ENCODE measurements around the gene PODNL1.

PODNL1 gene

GRCh38 chr19:13960863-13961784 lies 22.9 kb upstream of the PODNL1 start:
- no peak for DNase-seq
- in situ Hi-C loops (cut with HindIII; ENCODE audit: low pct_ligation_motif_present, low pct_unique_long_range_greater_than_20kb, low sequenced_read_pairs), result no loop called here

- in situ Hi-C loops (cut with HindIII; ENCODE audit: low pct_ligation_motif_present, low pct_unique_long_range_greater_than_20kb, low sequenced_read_pairs), result no loop called here
- peak; percentile 5 for DNase-seq
Observed at GRCh38 chr19:13959962-13960862, 22.0 kb upstream of the PODNL1 start.

- DNase-seq, result no peak
- in situ Hi-C loops (cut with HindIII; ENCODE audit: low pct_ligation_motif_present, low pct_unique_long_range_greater_than_20kb, low sequenced_read_pairs), result no loop called here
Observed at GRCh38 chr19:13959141-13959961, 21.1 kb upstream of the PODNL1 start.

GRCh38 chr19:13958043-13958442 lies 19.8 kb upstream of the PODNL1 start:
- no peak for DNase-seq
- in situ Hi-C loops (cut with HindIII; ENCODE audit: low pct_ligation_motif_present, low pct_unique_long_range_greater_than_20kb, low sequenced_read_pairs), result no loop called here

- no peak for DNase-seq
Observed at GRCh38 chr19:13957051-13957450, 18.8 kb upstream of the PODNL1 start.

GRCh38 chr19:13956365-13956744 lies 18.1 kb upstream of the PODNL1 start:
- in situ Hi-C loops (cut with HindIII; ENCODE audit: low pct_ligation_motif_present, low pct_unique_long_range_greater_than_20kb, low sequenced_read_pairs), result no loop called here
- DNase-seq, result no peak

More at GRCh38 chr19:13957051-13957450, 18.8 kb upstream of the PODNL1 start:
- in situ Hi-C loops (cut with HindIII; ENCODE audit: low pct_ligation_motif_present, low pct_unique_long_range_greater_than_20kb, low sequenced_read_pairs), result no loop called here

GRCh38 chr19:13955662-13956364 lies 17.6 kb upstream of the PODNL1 start:
- DNase-seq, result no peak
- in situ Hi-C loops (cut with HindIII; ENCODE audit: low pct_ligation_motif_present, low pct_unique_long_range_greater_than_20kb, low sequenced_read_pairs), result no loop called here

GRCh38 chr19:13954185-13954584 lies 16.0 kb upstream of the PODNL1 start:
- in situ Hi-C loops (cut with HindIII; ENCODE audit: low pct_ligation_motif_present, low pct_unique_long_range_greater_than_20kb, low sequenced_read_pairs), result no loop called here
- DNase-seq, result no peak

- in situ Hi-C loops (cut with HindIII; ENCODE audit: low pct_ligation_motif_present, low pct_unique_long_range_greater_than_20kb, low sequenced_read_pairs), result no loop called here
- peak; percentile 48 for DNase-seq
Observed at GRCh38 chr19:13952931-13953531, 14.8 kb upstream of the PODNL1 start.

GRCh38 chr19:13952154-13952930 lies 14.1 kb upstream of the PODNL1 start, which contains the start of gene DCAF15:
TSS of gene DCAF15 (plus strand) at chr19:13952509. CDS start at chr19:13952513, 4 bp downstream.
- in situ Hi-C loops (cut with HindIII; ENCODE audit: low pct_ligation_motif_present, low pct_unique_long_range_greater_than_20kb, low sequenced_read_pairs), result no loop called here
- DNase-seq, result peak; percentile 98

GRCh38 chr19:13951799-13952153 lies 13.6 kb upstream of the PODNL1 start:
- in situ Hi-C loops (cut with HindIII; ENCODE audit: low pct_ligation_motif_present, low pct_unique_long_range_greater_than_20kb, low sequenced_read_pairs), result no loop called here

GRCh38 chr19:13951043-13951442 lies 12.8 kb upstream of the PODNL1 start:
- DNase-seq, result no peak
- in situ Hi-C loops (cut with HindIII; ENCODE audit: low pct_ligation_motif_present, low pct_unique_long_range_greater_than_20kb, low sequenced_read_pairs), result no loop called here

More at GRCh38 chr19:13951799-13952153, 13.6 kb upstream of the PODNL1 start:
- DNase-seq, result no peak

GRCh38 chr19:13946414-13946813 lies 8.2 kb upstream of the PODNL1 start:
- in situ Hi-C loops (cut with HindIII; ENCODE audit: low pct_ligation_motif_present, low pct_unique_long_range_greater_than_20kb, low sequenced_read_pairs), result no loop called here

GRCh38 chr19:13942023-13942684 lies 3.9 kb upstream of the PODNL1 start:
- in situ Hi-C loops (cut with HindIII; ENCODE audit: low pct_ligation_motif_present, low pct_unique_long_range_greater_than_20kb, low sequenced_read_pairs), result no loop called here
- DNase-seq, result no peak

More at GRCh38 chr19:13946414-13946813, 8.2 kb upstream of the PODNL1 start:
- DNase-seq, result no peak

- in situ Hi-C loops (cut with HindIII; ENCODE audit: low pct_ligation_motif_present, low pct_unique_long_range_greater_than_20kb, low sequenced_read_pairs), result no loop called here
- DNase-seq, result no peak
Observed at GRCh38 chr19:13937479-13938300, 527 bp downstream of the PODNL1 start.
